HG03571 (cell line): ENCODE measurements around the gene SPRY1.
A peak's percentile ranks its signal among the peaks of the same experiment; 100 is the strongest.

Experiments
- ATAC-seq: cut with Tn5 transposase; IDR thresholded peaks from one replicate; pipeline ENCODE4 v1.9.1; 2021; ENCODE audit not compliant: unreplicated experiment

SPRY1 gene

GRCh38 chr4:123438031-123438430 is 41.4 kb downstream of the SPRY1 start:
- no peak for ATAC-seq

GRCh38 chr4:123443401-123444289 is 47.0 kb downstream of the SPRY1 start:
- peak; percentile 75 for ATAC-seq

GRCh38 chr4:123444290-123444731 is 47.7 kb downstream of the SPRY1 start:
- peak; percentile 69 for ATAC-seq

GRCh38 chr4:123446865-123447474 is 50.4 kb downstream of the SPRY1 start:
- ATAC-seq, result no peak

GRCh38 chr4:123449362-123449761 is 52.8 kb downstream of the SPRY1 start:
- peak; percentile 13 for ATAC-seq

- ATAC-seq, result peak; percentile 93
Measured at GRCh38 chr4:123449780-123450179, 53.2 kb downstream of the SPRY1 start.

GRCh38 chr4:123450393-123450792 is 53.8 kb downstream of the SPRY1 start:
- no peak for ATAC-seq

DNA sequence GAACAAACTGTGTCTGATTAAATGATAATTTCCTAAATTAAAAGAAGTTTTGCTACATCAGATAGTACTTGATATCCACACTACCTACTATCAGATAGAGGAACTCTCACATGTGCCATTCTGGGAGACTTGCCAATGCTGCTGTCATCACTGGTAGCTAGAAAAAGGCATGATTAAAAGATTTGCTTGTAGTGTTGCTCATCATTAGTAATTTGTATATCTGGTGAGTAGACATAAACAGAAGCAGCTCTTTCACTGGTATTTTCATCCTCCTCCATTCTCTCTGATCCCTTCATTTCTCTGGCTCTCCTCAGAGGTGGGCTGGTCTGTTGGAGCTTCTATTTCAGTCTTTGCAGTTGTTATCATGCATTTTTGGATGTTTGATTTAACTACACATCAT is 56.0 kb downstream of the SPRY1 start:
- no peak for ATAC-seq

GRCh38 chr4:123453061-123453680 is 56.6 kb downstream of the SPRY1 start:
- ATAC-seq, result no peak
